SK-N-SH treated with all-trans-retinoic acid at 6 μM for 48 hours (cell line): ENCODE results near the gene SLC7A9.

Source experiments
- OSR1 ChIP-seq: fragments of 250-450 bp; sonication (Bioruptor Pico); IDR thresholded peaks from 2 replicates; pipeline ENCODE4 v1.8.0; 2022; ENCODE audit warnings: moderate library complexity, mild to moderate bottlenecking, inconsistent platforms
- SNAI2 ChIP-seq: fragments of 250-450 bp; sonication (Bioruptor Pico); IDR thresholded peaks from 2 replicates; pipeline ENCODE4 v1.5.0; 2020; ENCODE audit warnings: mild to moderate bottlenecking, moderate library complexity
- ZC3H10 ChIP-seq: fragments of 250-450 bp; sonication (Bioruptor Pico); IDR thresholded peaks from 2 replicates; pipeline ENCODE4 v1.5.1; 2021; ENCODE audit warnings: mild to moderate bottlenecking, moderate library complexity
- ZFP3 ChIP-seq: fragments of 250-450 bp; sonication (Bioruptor Pico); IDR thresholded peaks from 2 replicates; pipeline ENCODE4 v1.5.0; 2020; ENCODE audit warnings: mild to moderate bottlenecking, moderate library complexity
- ZFP30 ChIP-seq: fragments of 450-650 bp; formaldehyde crosslinking; IDR thresholded peaks from 2 replicates; pipeline ENCODE4 v1.5.0; 2022; ENCODE audit warnings: mild to moderate bottlenecking, moderate library complexity
- ZNF565 ChIP-seq: fragments of 450-650 bp; formaldehyde crosslinking; conservative IDR thresholded peaks from 2 replicates; pipeline ENCODE4 v1.5.0; 2020; ENCODE audit warnings: low read depth, mild to moderate bottlenecking, moderate library complexity
- TF ChIP-seq, protein P1 (sequence below): fragments of 250-450 bp; sonication (Bioruptor Pico); IDR thresholded peaks from 2 replicates; pipeline ENCODE4 v1.5.1; 2021; ENCODE audit warnings: mild to moderate bottlenecking, moderate library complexity

DNA sequence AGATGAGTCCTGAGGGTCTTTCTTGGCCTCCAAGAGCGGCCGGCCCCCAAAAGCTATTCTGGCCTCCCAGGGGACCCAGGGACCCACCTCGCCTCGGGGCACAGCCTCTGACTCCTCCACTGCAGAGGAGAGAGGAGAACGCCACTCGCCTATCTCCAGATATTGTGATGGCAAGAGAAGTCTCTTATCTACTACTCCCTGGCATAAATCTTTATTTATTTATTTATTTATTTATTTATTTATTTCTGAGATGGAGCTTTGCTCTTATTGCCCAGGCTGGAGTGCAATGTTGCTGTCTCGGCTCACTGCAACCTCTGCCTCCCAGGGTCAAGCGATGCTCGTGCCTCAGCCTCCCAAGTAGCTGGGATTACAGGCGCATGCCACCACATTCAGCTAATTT, 11.0 kb downstream of the SLC7A9 start:
- TF ChIP-seq ZFP30 (no peak), ZFP3 (CRISPR knock-in tag) (no peak), SNAI2 (CRISPR knock-in tag) (no peak), OSR1 (no peak), ZNF565 (CRISPR knock-in tag) (no peak), ZC3H10 (CRISPR knock-in tag) (no peak)
- TF ChIP-seq, protein P1, sequence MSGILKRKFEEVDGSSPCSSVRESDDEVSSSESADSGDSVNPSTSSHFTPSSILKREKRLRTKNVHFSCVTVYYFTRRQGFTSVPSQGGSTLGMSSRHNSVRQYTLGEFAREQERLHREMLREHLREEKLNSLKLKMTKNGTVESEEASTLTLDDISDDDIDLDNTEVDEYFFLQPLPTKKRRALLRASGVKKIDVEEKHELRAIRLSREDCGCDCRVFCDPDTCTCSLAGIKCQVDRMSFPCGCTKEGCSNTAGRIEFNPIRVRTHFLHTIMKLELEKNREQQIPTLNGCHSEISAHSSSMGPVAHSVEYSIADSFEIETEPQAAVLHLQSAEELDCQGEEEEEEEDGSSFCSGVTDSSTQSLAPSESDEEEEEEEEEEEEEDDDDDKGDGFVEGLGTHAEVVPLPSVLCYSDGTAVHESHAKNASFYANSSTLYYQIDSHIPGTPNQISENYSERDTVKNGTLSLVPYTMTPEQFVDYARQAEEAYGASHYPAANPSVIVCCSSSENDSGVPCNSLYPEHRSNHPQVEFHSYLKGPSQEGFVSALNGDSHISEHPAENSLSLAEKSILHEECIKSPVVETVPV (CRISPR knock-in tag) = no peak
